Body of pancreas (tissue), 4 donors: ENCODE data around the gene ARHGEF33.

Experiments used
- CTCF ChIP-seq, 7 experiments: fragments of 450-650 bp in 4 of 7; fragments of 200-600 bp in 3 of 7; sonication (generic) in 3 of 7; IDR thresholded peaks; one replicate each; pipeline ENCODE4 v1.5.1; 2016 to 2019; ENCODE audit warnings: antibody characterized with exemption in 7 of 7
- POLR2A ChIP-seq, 3 donors: fragments of 450-650 bp; IDR thresholded peaks; one replicate each; pipeline ENCODE4 v1.6.1; 2016; ENCODE audit warnings: antibody characterized with exemption in 3 of 3, mild to moderate bottlenecking in 2 of 3

GRCh38 chr2:38911191-38911590 lies 21.5 kb downstream of the ARHGEF33 start:
- TF ChIP-seq POLR2A (IDR thresholded peaks at IDR 0.05) (no peak), CTCF (IDR thresholded peaks at IDR 0.05) (no peak)
